ENCODE results near the gene IL1RL2. TPM values are rescaled to one million over a fixed set of nuclear protein-coding genes. Genes with fewer than 3 reads are reported as not detected.

The IL1RL2 gene
- total RNA-seq, 4 donors from 2014 or later = 0.35 to 0.49 TPM; not detected in 2

- Histone ChIP-seq H3K27me3 (no peaks in the 10 kb centered on the region), H3K4me3 (no peak overlapping the region), H3K4me1 (peaks cover 0 to 30% of the 10 kb centered on the region in 2 donors), H3K9me3 (no peaks in the 10 kb centered on the region), H3K27ac (no peak overlapping the region), H3K36me3 (no peaks in the 10 kb centered on the region)
- intact Hi-C loops (cut with DNase I; ENCODE audit: low total_unique reads) (no loop called here), in situ Hi-C loops (cut with MboI; ENCODE audit: low sequenced_read_pairs in 4 of 4) (no loop called here)
- ATAC-seq (no peak), DNase-seq (no peak)
- TF ChIP-seq POLR2A (IDR thresholded peaks at IDR 0.05) (no peak), CTCF (IDR thresholded peaks at IDR 0.05 in 4 of 5, conservative IDR thresholded peaks at IDR 0.05 in 1 of 5) (no peak)
Measured at GRCh38 chr2:102268510-102269199, 81.8 kb downstream of the IL1RL2 start.

GRCh38 chr2:102269200-102269524 lies 82.3 kb downstream of the IL1RL2 start:
- DNase-seq = no peak
- in situ Hi-C loops (cut with MboI; ENCODE audit: low sequenced_read_pairs in 4 of 4) = no loop called here
- H3K9me3 ChIP-seq = no peaks in the 10 kb centered on the region
- ATAC-seq = no peak
- no peaks in the 10 kb centered on the region for H3K27me3 ChIP-seq
- no peak for TF ChIP-seq CTCF (IDR thresholded peaks at IDR 0.05 in 4 of 5, conservative IDR thresholded peaks at IDR 0.05 in 1 of 5)
- no peak for TF ChIP-seq POLR2A (IDR thresholded peaks at IDR 0.05)
- intact Hi-C loops (cut with DNase I; ENCODE audit: low total_unique reads) = no loop called here
- H3K27ac ChIP-seq = peak overlapping the region in 1 of 4 donors; percentile 18
- peaks cover 0 to 26% of the 10 kb centered on the region in 2 donors for H3K4me1 ChIP-seq
- H3K4me3 ChIP-seq = no peak overlapping the region
- H3K36me3 ChIP-seq = no peaks in the 10 kb centered on the region

- Histone ChIP-seq H3K9me3 (no peaks in the 10 kb centered on the region), H3K36me3 (no peaks in the 10 kb centered on the region), H3K4me1 (peaks cover 0 to 3% of the 10 kb centered on the region in 2 donors), H3K27ac (no peak overlapping the region), H3K4me3 (no peak overlapping the region), H3K27me3 (no peaks in the 10 kb centered on the region)
- in situ Hi-C loops (cut with MboI; ENCODE audit: low sequenced_read_pairs in 4 of 4) (no loop called here), intact Hi-C loops (cut with DNase I; ENCODE audit: low total_unique reads) (no loop called here)
- no peak for ATAC-seq
- TF ChIP-seq POLR2A (IDR thresholded peaks at IDR 0.05) = no peak
- no peak for TF ChIP-seq CTCF (IDR thresholded peaks at IDR 0.05 in 4 of 5, conservative IDR thresholded peaks at IDR 0.05 in 1 of 5)
- no peak for DNase-seq
Measured at GRCh38 chr2:102271844-102272243, 85.0 kb downstream of the IL1RL2 start.

- in situ Hi-C loops (cut with MboI; ENCODE audit: low sequenced_read_pairs in 4 of 4) = no loop called here
Measured at GRCh38 chr2:102273619-102274211, 86.9 kb downstream of the IL1RL2 start.

More at GRCh38 chr2:102273619-102274211, 86.9 kb downstream of the IL1RL2 start:
- Histone ChIP-seq H3K4me1 (no peaks in the 10 kb centered on the region), H3K27ac (peak overlapping the region; percentile 6 to 29 (median 28)), H3K36me3 (no peaks in the 10 kb centered on the region), H3K9me3 (no peaks in the 10 kb centered on the region), H3K4me3 (no peak overlapping the region), H3K27me3 (no peaks in the 10 kb centered on the region)
- peak; percentile 71 to 81 for ATAC-seq
- TF ChIP-seq CTCF (IDR thresholded peaks at IDR 0.05 in 4 of 5, conservative IDR thresholded peaks at IDR 0.05 in 1 of 5) (no peak), POLR2A (IDR thresholded peaks at IDR 0.05) (peak; percentile 9 to 33)
- intact Hi-C loops (cut with DNase I; ENCODE audit: low total_unique reads) = no loop called here
- no peak for DNase-seq

All from gastrocnemius medialis (tissue), 4 donors.